Astrocyte (in vitro differentiated cells and primary cell): Measurements from ENCODE around the gene AZIN2. TPM values are rescaled to one million over a fixed set of nuclear protein-coding genes. Genes with fewer than 3 reads are reported as not detected.

Experiments used
- DNase-seq: peaks from one replicate; pipeline ENCODE4 v3.0.0-alpha.2; 2010; ENCODE audit warnings: low read depth
- FAIRE-seq: peaks from 2 replicates; lab custom pipeline; 2011; peaks lifted over from hg19 to GRCh38; lab: Jason Lieb, UNC
- H2AFZ ChIP-seq: 2 replicates; pipeline ENCODE4 v1.6.0; 2012; ENCODE audit warnings: low read depth, low read length, inconsistent platforms
- H3K27ac ChIP-seq: 2 replicates; pipeline ENCODE4 v1.5.1; 2011; ENCODE audit warnings: low read depth, low read length, inconsistent platforms
- H3K27me3 ChIP-seq: 2 replicates; pipeline ENCODE4 v1.6.0; 2011; ENCODE audit warnings: low read length, inconsistent platforms; ENCODE audit not compliant: insufficient read depth
- H3K36me3 ChIP-seq: 2 replicates; pipeline ENCODE4 v1.5.1; 2011; ENCODE audit warnings: low read length, inconsistent platforms; ENCODE audit not compliant: insufficient read depth
- H3K4me1 ChIP-seq: 2 replicates; pipeline ENCODE4 v1.5.1; 2011; ENCODE audit warnings: low read length, inconsistent platforms; ENCODE audit not compliant: insufficient read depth
- H3K4me2 ChIP-seq: 2 replicates; pipeline ENCODE4 v1.6.0; 2012; ENCODE audit warnings: low read length, inconsistent platforms
- H3K4me3 ChIP-seq: 2 replicates; pipeline ENCODE4 v1.5.1; 2011; ENCODE audit warnings: low read depth, mild to moderate bottlenecking, low read length, inconsistent platforms; ENCODE audit not compliant: insufficient read depth
- H3K79me2 ChIP-seq: 2 replicates; pipeline ENCODE4 v1.6.0; 2012; ENCODE audit warnings: mild to moderate bottlenecking, low read length, inconsistent platforms; ENCODE audit not compliant: insufficient read depth
- H3K9ac ChIP-seq: 2 replicates; pipeline ENCODE4 v1.6.0; 2012; ENCODE audit warnings: mild to moderate bottlenecking, low read length, inconsistent platforms
- H3K9me3 ChIP-seq: 2 replicates; pipeline ENCODE4 v1.5.1; 2012; ENCODE audit warnings: low read depth, mild to moderate bottlenecking, low read length, inconsistent platforms; ENCODE audit not compliant: insufficient read depth
- H4K20me1 ChIP-seq: 2 replicates; pipeline ENCODE4 v1.6.0; 2012; ENCODE audit warnings: low read length, inconsistent platforms; ENCODE audit not compliant: insufficient read depth
- H3K27ac Mint-ChIP-seq: one replicate; pipeline ENCODE4 v1.8.0; 2021; ENCODE audit warnings: mild to moderate bottlenecking, mixed read lengths; ENCODE audit not compliant: unreplicated experiment
- H3K27me3 Mint-ChIP-seq: one replicate; pipeline ENCODE4 v1.8.0; 2021; ENCODE audit warnings: low read depth, mixed read lengths; ENCODE audit not compliant: unreplicated experiment
- H3K36me3 Mint-ChIP-seq: one replicate; pipeline ENCODE4 v1.8.0; 2021; ENCODE audit warnings: low read depth, mixed read lengths; ENCODE audit not compliant: unreplicated experiment
- H3K4me1 Mint-ChIP-seq: one replicate; pipeline ENCODE4 v1.8.0; 2021; ENCODE audit warnings: low read depth, mixed read lengths; ENCODE audit not compliant: unreplicated experiment
- H3K4me3 Mint-ChIP-seq: one replicate; pipeline ENCODE4 v1.8.0; 2021; ENCODE audit warnings: mild to moderate bottlenecking, moderate library complexity, mixed read lengths; ENCODE audit not compliant: unreplicated experiment
- H3K9me3 Mint-ChIP-seq: one replicate; pipeline ENCODE4 v1.8.0; 2021; ENCODE audit warnings: mild to moderate bottlenecking, mixed read lengths; ENCODE audit not compliant: unreplicated experiment
- CTCF ChIP-seq: IDR thresholded peaks from 2 replicates; pipeline ENCODE4 v1.5.1; 2011; ENCODE audit warnings: low read depth, mild to moderate bottlenecking, inconsistent platforms, low read length, moderate library complexity; ENCODE audit not compliant: insufficient read depth
- EZH2 ChIP-seq: IDR thresholded peaks from 2 replicates; pipeline ENCODE4 v1.6.1; 2012; ENCODE audit warnings: mild to moderate bottlenecking, low read length, inconsistent platforms; ENCODE audit not compliant: insufficient read depth
- total RNA-seq: library from RNA; stranded (reverse); gene quantifications from 2 replicates; pipeline ENCODE4 v1.2.1, GENCODE V29; 2021

AZIN2 gene
- total RNA-seq, 1 donor from 2014 or later, result 10.1 TPM

- no peaks in the 10 kb centered on the region for H3K9me3 ChIP-seq
- no peaks in the 10 kb centered on the region for H3K79me2 ChIP-seq
- no peaks in the 10 kb centered on the region for H3K36me3 ChIP-seq
- peak overlapping the region; percentile 0 for H3K27ac Mint-ChIP-seq
- H4K20me1 ChIP-seq, result peaks cover 20% of the 10 kb centered on the region
- H3K4me1 Mint-ChIP-seq, result peaks cover 9% of the 10 kb centered on the region
- H3K27ac ChIP-seq, result no peak overlapping the region
- H3K4me3 ChIP-seq, result peak overlapping the region; percentile 71
- H3K9me3 Mint-ChIP-seq, result no peaks in the 10 kb centered on the region
- H3K4me1 ChIP-seq, result peaks cover 17% of the 10 kb centered on the region
- H3K27me3 ChIP-seq, result no peaks in the 10 kb centered on the region
- H3K36me3 Mint-ChIP-seq, result peaks cover 9% of the 10 kb centered on the region
- H3K9ac ChIP-seq, result peak overlapping the region; percentile 84
- peak overlapping the region; percentile 82 for H3K4me3 Mint-ChIP-seq
- DNase-seq, result no peak
- H2AFZ ChIP-seq, result peak overlapping the region; percentile 99
- peak overlapping the region; percentile 97 for H3K4me2 ChIP-seq
- TF ChIP-seq CTCF, result no peak
- TF ChIP-seq EZH2, result no peak
- peaks cover 13% of the 10 kb centered on the region for H3K27me3 Mint-ChIP-seq
- no peak for FAIRE-seq
Measured at GRCh38 chr1:33080373-33080772, 580 bp upstream of the AZIN2 start.

GRCh38 chr1:33081554-33082305 is 777 bp downstream of the AZIN2 start:
- Histone ChIP-seq H3K27ac (no peak overlapping the region), H3K36me3 (no peaks in the 10 kb centered on the region), H3K4me2 (peak overlapping the region; percentile 97), H3K9me3 (no peaks in the 10 kb centered on the region), H4K20me1 (peaks cover 29% of the 10 kb centered on the region), H2AFZ (peak overlapping the region; percentile 89), H3K27me3 (no peaks in the 10 kb centered on the region), H3K79me2 (no peaks in the 10 kb centered on the region), H3K4me3 (peak overlapping the region; percentile 71), H3K9ac (peak overlapping the region; percentile 84), H3K4me1 (peaks cover 17% of the 10 kb centered on the region)
- peak overlapping the region; percentile 43 for H3K27ac Mint-ChIP-seq
- no peaks in the 10 kb centered on the region for H3K9me3 Mint-ChIP-seq
- peaks cover 15% of the 10 kb centered on the region for H3K27me3 Mint-ChIP-seq
- DNase-seq (no peak), FAIRE-seq (no peak)
- peak overlapping the region; percentile 82 for H3K4me3 Mint-ChIP-seq
- TF ChIP-seq CTCF (no peak), EZH2 (no peak)
- peaks cover 10% of the 10 kb centered on the region for H3K4me1 Mint-ChIP-seq
- H3K36me3 Mint-ChIP-seq, result peaks cover 12% of the 10 kb centered on the region

- no peaks in the 10 kb centered on the region for H3K36me3 ChIP-seq
- DNase-seq (no peak), FAIRE-seq (no peak)
- Mint-ChIP-seq H3K9me3 (no peaks in the 10 kb centered on the region), H3K4me1 (peaks cover 12% of the 10 kb centered on the region), H3K27ac (no peak overlapping the region), H3K4me3 (peak overlapping the region; percentile 82), H3K36me3 (peaks cover 12% of the 10 kb centered on the region), H3K27me3 (peaks cover 15% of the 10 kb centered on the region)
- no peaks in the 10 kb centered on the region for H3K9me3 ChIP-seq
- no peak overlapping the region for H3K27ac ChIP-seq
- H3K9ac ChIP-seq, result no peak overlapping the region
- H3K4me2 ChIP-seq, result peak overlapping the region; percentile 97
- peaks cover 29% of the 10 kb centered on the region for H4K20me1 ChIP-seq
- H3K4me3 ChIP-seq, result peak overlapping the region; percentile 71
- no peaks in the 10 kb centered on the region for H3K79me2 ChIP-seq
- TF ChIP-seq EZH2, result no peak
- TF ChIP-seq CTCF, result no peak
- H3K4me1 ChIP-seq, result peaks cover 17% of the 10 kb centered on the region
- no peak overlapping the region for H2AFZ ChIP-seq
- H3K27me3 ChIP-seq, result no peaks in the 10 kb centered on the region
Measured at GRCh38 chr1:33082575-33083108, 1.7 kb downstream of the AZIN2 start.
